GM06990 (cell line): ENCODE results near the gene ACBD6.

Source experiments
- DNase-seq: peaks from one replicate; pipeline ENCODE4 v3.0.0-alpha.2; 2011; ENCODE audit not compliant: insufficient read length; ENCODE audit errors: extremely low read depth
- H3K27me3 ChIP-seq: replicated peaks from 2 replicates; pipeline ENCODE4 v1.6.0; 2011; ENCODE audit warnings: low read length; ENCODE audit not compliant: control insufficient read depth, insufficient read depth
- H3K36me3 ChIP-seq: 2 replicates; pipeline ENCODE4 v1.5.1; 2011; ENCODE audit warnings: low read length; ENCODE audit not compliant: control insufficient read depth, insufficient read depth
- H3K4me3 ChIP-seq: replicated peaks from 2 replicates; pipeline ENCODE4 v1.5.1; 2011; ENCODE audit warnings: low read depth, mild to moderate bottlenecking, control low read depth, low read length
- TF ChIP-seq, protein P1 (sequence below): IDR thresholded peaks from 2 replicates; pipeline ENCODE4 v1.5.1; 2011; ENCODE audit warnings: low read length, control low read depth, mild to moderate bottlenecking, inconsistent platforms; ENCODE audit not compliant: insufficient read depth, poor library complexity, severe bottlenecking

The ACBD6 gene

DNA sequence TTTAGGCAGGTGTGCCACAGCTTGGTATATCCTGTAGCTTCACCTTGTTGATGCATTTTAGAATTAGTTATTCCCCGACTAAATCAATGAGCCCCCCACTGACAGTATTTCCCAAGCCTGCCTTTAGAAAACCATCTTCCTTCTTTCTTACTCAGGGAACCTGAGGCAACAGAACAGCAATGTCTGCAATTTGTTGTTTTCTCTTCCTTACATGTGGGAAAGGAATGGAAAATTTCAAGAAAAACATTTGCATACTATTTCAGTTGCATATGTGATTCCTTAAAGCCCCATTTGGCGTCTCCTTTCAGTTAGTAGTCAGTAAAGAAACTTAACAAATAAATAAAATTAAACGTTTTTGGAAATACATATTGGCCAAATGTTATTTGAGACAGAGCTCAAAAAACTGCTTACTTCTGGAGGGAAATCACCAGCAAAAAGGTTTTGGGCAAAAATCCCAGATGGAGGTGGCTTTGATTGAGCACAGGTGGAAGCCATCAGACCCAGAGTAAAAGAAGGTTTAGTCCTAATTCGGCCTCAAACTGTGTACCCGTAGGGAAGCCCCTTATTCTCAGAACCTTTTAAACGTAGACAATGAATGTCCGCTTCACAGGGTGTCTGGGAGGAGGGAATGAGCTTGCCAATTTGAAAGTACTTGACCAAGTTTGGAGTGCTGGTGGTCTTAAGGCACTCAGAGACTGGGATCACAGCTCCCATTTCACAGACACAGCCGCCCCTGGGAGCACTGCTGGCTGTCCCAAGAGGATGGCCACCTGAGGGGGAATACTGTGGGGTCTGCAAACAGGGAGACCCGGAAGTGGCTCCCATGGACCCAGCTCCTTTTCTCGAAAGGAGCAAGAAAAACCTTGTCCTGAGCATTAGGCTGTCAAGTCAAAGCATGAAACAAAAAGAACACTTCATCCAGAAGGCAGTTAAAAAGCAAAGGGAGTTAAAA lies 263.0 kb downstream of the ACBD6 start:
- H3K27me3 ChIP-seq: peaks cover 6% of the 10 kb centered on the region
- H3K36me3 ChIP-seq: no peaks in the 10 kb centered on the region
- no peak for DNase-seq
- TF ChIP-seq, protein P1, sequence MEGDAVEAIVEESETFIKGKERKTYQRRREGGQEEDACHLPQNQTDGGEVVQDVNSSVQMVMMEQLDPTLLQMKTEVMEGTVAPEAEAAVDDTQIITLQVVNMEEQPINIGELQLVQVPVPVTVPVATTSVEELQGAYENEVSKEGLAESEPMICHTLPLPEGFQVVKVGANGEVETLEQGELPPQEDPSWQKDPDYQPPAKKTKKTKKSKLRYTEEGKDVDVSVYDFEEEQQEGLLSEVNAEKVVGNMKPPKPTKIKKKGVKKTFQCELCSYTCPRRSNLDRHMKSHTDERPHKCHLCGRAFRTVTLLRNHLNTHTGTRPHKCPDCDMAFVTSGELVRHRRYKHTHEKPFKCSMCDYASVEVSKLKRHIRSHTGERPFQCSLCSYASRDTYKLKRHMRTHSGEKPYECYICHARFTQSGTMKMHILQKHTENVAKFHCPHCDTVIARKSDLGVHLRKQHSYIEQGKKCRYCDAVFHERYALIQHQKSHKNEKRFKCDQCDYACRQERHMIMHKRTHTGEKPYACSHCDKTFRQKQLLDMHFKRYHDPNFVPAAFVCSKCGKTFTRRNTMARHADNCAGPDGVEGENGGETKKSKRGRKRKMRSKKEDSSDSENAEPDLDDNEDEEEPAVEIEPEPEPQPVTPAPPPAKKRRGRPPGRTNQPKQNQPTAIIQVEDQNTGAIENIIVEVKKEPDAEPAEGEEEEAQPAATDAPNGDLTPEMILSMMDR: no peak
- H3K4me3 ChIP-seq: no peak overlapping the region

DNA sequence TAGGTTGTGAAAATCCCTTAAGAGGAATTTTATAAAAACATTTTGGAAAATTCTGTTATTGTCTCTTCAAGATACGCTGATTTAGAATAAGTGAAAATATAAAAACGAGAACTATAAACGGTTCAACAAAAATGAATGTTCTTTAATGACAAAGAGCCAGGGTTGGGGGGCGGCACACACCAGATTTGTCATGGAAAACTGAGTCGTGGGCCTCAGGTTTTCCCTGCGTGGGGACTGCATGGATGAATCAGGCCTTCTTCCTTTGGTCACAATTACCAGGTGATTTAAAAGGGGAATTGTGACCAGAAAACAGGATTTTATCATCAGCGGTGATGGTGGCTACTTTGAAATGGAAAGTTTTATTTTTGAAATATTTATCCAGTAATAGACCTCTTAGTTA lies 263.7 kb downstream of the ACBD6 start:
- TF ChIP-seq, protein P1: no peak
- Histone ChIP-seq H3K36me3 (no peaks in the 10 kb centered on the region), H3K4me3 (no peak overlapping the region), H3K27me3 (peaks cover 6% of the 10 kb centered on the region)
- DNase-seq: no peak
